ENCODE data around the gene TRPC4AP. TPM values are rescaled to one million over a fixed set of nuclear protein-coding genes. Genes with fewer than 3 reads are reported as not detected.

Gene TRPC4AP
- total and polyA plus RNA-seq, 10 of the 15 experiments (the other 5 are each of a cell fraction or from before 2014, with no cell fraction given): 1.1 to 61.7 (median 41.2) TPM

DNA sequence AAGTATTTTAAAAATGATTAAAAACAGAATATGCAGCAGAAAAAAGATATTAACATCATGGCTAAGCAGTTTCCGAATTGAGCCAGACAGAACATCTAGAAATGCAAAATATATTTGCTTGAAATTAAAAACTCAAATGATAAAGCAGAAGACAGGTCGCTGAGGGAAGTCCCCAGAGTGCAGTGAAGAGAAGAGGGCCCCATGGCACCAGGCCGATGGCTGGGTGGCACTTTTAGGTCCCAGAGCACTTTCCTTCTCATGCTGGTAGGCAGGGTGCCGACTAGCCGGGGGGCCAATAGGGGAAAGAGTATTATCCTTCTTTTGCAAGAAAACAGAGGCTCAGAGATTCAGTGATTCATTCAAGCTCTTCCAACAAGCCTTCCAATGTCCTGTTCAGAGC lies 78.1 kb downstream of the TRPC4AP start:
- CTCF ChIA-PET: interaction anchor here (1.1 kb wide), 1 partner anchor 140 kb away, joined by 3 read pairs; no protein-coding TSS in a partner anchor
- intact Hi-C loops (cut with micrococcal nuclease; ENCODE audit: unreplicated experiment): no loop called here

More for the DNA sequence above, 78.1 kb downstream of the TRPC4AP start:
- no TSS peak for BruUV-seq (replicated peaks)
- DNase-seq (ENCODE audit: low read depth, low spot score): no peak
- ChIA-PET SMC1A (ENCODE audit: uncharacterized antibody, unreplicated experiment) (interaction anchor here (1.2 kb wide), 1 partner anchor 138 kb away, joined by 3 read pairs; the partner anchor contains the start of gene ACSS2), RAD21 (ENCODE audit: unreplicated experiment) (no interaction called here), POLR2A (interaction anchor here (0.6 to 0.7 kb wide), 2 partner anchors 26 to 267 kb away, joined by 3 to 5 read pairs; no protein-coding TSS in a partner anchor)
- Histone ChIP-seq H3K4me3 (no peak overlapping the region), H2AFZ (ENCODE audit: control insufficient read depth, low read depth, low read length) (no peak overlapping the region), H3K4me2 (ENCODE audit: control insufficient read depth, insufficient read depth) (no peak overlapping the region), H3K36me3 (ENCODE audit: control insufficient read depth in 2 of 2, insufficient read depth in 2 of 2, low read length in 1 of 2) (peaks cover 24 to 39% of the 10 kb centered on the region in 2 experiments), H3K9ac (ENCODE audit: control insufficient read depth, insufficient read depth, low read length) (no peak overlapping the region), H3K27ac (ENCODE audit: control insufficient read depth, insufficient read depth) (no peak overlapping the region; the same call in 1 of the 2 replicates), H3K79me2 (ENCODE audit: control insufficient read depth, insufficient read depth, low read length) (no peaks in the 10 kb centered on the region), H3K27me3 (replicated peaks in 1 of 2; ENCODE audit: control insufficient read depth in 2 of 2, insufficient read depth in 2 of 2, low read length in 1 of 2) (no peaks in the 10 kb centered on the region), H3K9me3 (replicated peaks; ENCODE audit: control insufficient read depth, insufficient read depth, low read length) (no peaks in the 10 kb centered on the region), H4K20me1 (ENCODE audit: control insufficient read depth, insufficient read depth) (no peaks in the 10 kb centered on the region), H3K4me1 (ENCODE audit: control insufficient read depth, insufficient read depth, low read length) (no peaks in the 10 kb centered on the region; the same call in 1 of the 2 replicates)
- TF ChIP-seq POU2F2 (IDR thresholded peaks at IDR 0.05; ENCODE audit: borderline replicate concordance, low read depth, low read length) (no peak), SRF (IDR thresholded peaks at IDR 0.05; ENCODE audit: low read depth in 2 of 2, low read length in 2 of 2) (no peak), BRCA1 (IDR thresholded peaks at IDR 0.05; ENCODE audit: low read depth, low read length) (no peak), MEF2B (IDR thresholded peaks at IDR 0.05; ENCODE audit: partially characterized antibody, poor library complexity, severe bottlenecking) (no peak), BMI1 (IDR thresholded peaks at IDR 0.05; ENCODE audit: borderline replicate concordance) (no peak), NRF1 (conservative IDR thresholded peaks at IDR 0.05; ENCODE audit: low read depth, low read length) (no peak), CREB1 (IDR thresholded peaks at IDR 0.05; ENCODE audit: low read depth) (no peak), NFYA (IDR thresholded peaks at IDR 0.05; ENCODE audit: borderline replicate concordance, low read depth, low read length) (no peak), ZNF274 (IDR thresholded peaks at IDR 0.05; ENCODE audit: insufficient read depth, insufficient read length) (no peak), HDAC2 (IDR thresholded peaks at IDR 0.05) (no peak)
- TF ChIP-seq, protein P1, sequence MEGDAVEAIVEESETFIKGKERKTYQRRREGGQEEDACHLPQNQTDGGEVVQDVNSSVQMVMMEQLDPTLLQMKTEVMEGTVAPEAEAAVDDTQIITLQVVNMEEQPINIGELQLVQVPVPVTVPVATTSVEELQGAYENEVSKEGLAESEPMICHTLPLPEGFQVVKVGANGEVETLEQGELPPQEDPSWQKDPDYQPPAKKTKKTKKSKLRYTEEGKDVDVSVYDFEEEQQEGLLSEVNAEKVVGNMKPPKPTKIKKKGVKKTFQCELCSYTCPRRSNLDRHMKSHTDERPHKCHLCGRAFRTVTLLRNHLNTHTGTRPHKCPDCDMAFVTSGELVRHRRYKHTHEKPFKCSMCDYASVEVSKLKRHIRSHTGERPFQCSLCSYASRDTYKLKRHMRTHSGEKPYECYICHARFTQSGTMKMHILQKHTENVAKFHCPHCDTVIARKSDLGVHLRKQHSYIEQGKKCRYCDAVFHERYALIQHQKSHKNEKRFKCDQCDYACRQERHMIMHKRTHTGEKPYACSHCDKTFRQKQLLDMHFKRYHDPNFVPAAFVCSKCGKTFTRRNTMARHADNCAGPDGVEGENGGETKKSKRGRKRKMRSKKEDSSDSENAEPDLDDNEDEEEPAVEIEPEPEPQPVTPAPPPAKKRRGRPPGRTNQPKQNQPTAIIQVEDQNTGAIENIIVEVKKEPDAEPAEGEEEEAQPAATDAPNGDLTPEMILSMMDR (IDR thresholded peaks at IDR 0.05 in 2 of 3, conservative IDR thresholded peaks at IDR 0.05 in 1 of 3; ENCODE audit: control insufficient read depth in 2 of 3, extremely low read depth in 1 of 3, insufficient read depth in 1 of 3, low read depth in 3 of 3, low read length in 3 of 3): no peak
- 11% methylated on average over 5 of the region's 5 CpGs for WGBS (ENCODE audit: insufficient coverage, insufficient replicate concordance, low lambda C conversion rate, missing lambda C conversion rate)
- FAIRE-seq: no peak
- no peak for ATAC-seq
- in situ Hi-C loops (cut with MboI): no loop called here

All from GM12878 (cell line).